Liver (tissue), 9 donors: ENCODE measurements around the gene VWA5B2. TPM values are rescaled to one million over a fixed set of nuclear protein-coding genes. Genes with fewer than 3 reads are reported as not detected.

ENCODE experiments used
- DNase-seq: peaks from one replicate; pipeline ENCODE4 v3.0.0-alpha.2; 2017; ENCODE audit warnings: low spot score
- H3K27ac ChIP-seq, 2 donors: one replicate each; pipeline ENCODE4 v1.7.0; 2013; ENCODE audit warnings: inconsistent platforms in 2 of 2, low read length in 2 of 2, control low read depth in 1 of 2, low read depth in 1 of 2, mild to moderate bottlenecking in 1 of 2
- H3K27me3 ChIP-seq, 4 donors: one replicate each; pipeline versions ENCODE4 v1.6.1 to v1.7.0; 2013; ENCODE audit warnings: low read length in 3 of 4, inconsistent platforms in 1 of 4, mild to moderate bottlenecking in 1 of 4, moderate library complexity in 1 of 4; ENCODE audit not compliant: control insufficient read depth in 4 of 4, insufficient read depth in 4 of 4
- H3K36me3 ChIP-seq, 4 donors: one replicate each; pipeline versions ENCODE4 v1.6.1 to v1.7.0; 2013; ENCODE audit warnings: low read length in 3 of 4, mild to moderate bottlenecking in 3 of 4, low read depth in 1 of 4, moderate library complexity in 1 of 4; ENCODE audit not compliant: control insufficient read depth in 4 of 4, insufficient read depth in 3 of 4
- H3K4me1 ChIP-seq, 4 donors: one replicate each; pipeline versions ENCODE4 v1.6.1 to v1.7.0; 2013; ENCODE audit warnings: low read length in 3 of 4, mild to moderate bottlenecking in 3 of 4, moderate library complexity in 1 of 4; ENCODE audit not compliant: control insufficient read depth in 4 of 4, insufficient read depth in 4 of 4
- H3K4me3 ChIP-seq, 3 donors: one replicate each; pipeline versions ENCODE4 v1.6.1 to v1.7.0; 2013; ENCODE audit warnings: low read length in 3 of 3, control low read depth in 1 of 3, low read depth in 1 of 3, mild to moderate bottlenecking in 1 of 3
- H3K9ac ChIP-seq, 2 donors: one replicate each; pipeline ENCODE4 v1.7.0; 2013; ENCODE audit warnings: low read length in 2 of 2, mild to moderate bottlenecking in 2 of 2, moderate library complexity in 2 of 2, control low read depth in 1 of 2, low read depth in 1 of 2
- H3K9me3 ChIP-seq, 4 donors: one replicate each; pipeline versions ENCODE4 v1.6.1 to v1.7.0; 2013; ENCODE audit warnings: low read length in 3 of 4; ENCODE audit not compliant: control insufficient read depth in 4 of 4
- EGR1 ChIP-seq, 2 donors: IDR thresholded peaks; 2 replicates each; pipeline ENCODE4 v1.6.1; 2016 to 2018; ENCODE audit warnings: antibody characterized with exemption in 2 of 2, low read depth in 2 of 2
- FOXA1 ChIP-seq: IDR thresholded peaks from 2 replicates; pipeline ENCODE4 v1.6.1; 2016; ENCODE audit warnings: antibody characterized with exemption
- FOXA2 ChIP-seq: IDR thresholded peaks from 2 replicates; pipeline ENCODE4 v1.6.1; 2016; ENCODE audit warnings: antibody characterized with exemption
- GABPA ChIP-seq, 2 donors: IDR thresholded peaks in 1 of 2; conservative IDR thresholded peaks in 1 of 2; 2 replicates each; pipeline ENCODE4 v1.6.1; 2016; ENCODE audit warnings: antibody characterized with exemption in 2 of 2, mild to moderate bottlenecking in 1 of 2, moderate library complexity in 1 of 2
- HNF4A ChIP-seq, 2 donors: conservative IDR thresholded peaks; 2 replicates each; pipeline ENCODE4 v1.6.1; 2016; ENCODE audit warnings: antibody characterized with exemption in 2 of 2, mild to moderate bottlenecking in 2 of 2
- HNF4G ChIP-seq: IDR thresholded peaks from 2 replicates; pipeline ENCODE4 v1.6.1; 2016; ENCODE audit warnings: antibody characterized with exemption
- JUND ChIP-seq, 2 donors: IDR thresholded peaks; 2 replicates each; pipeline ENCODE4 v1.6.1; 2016; ENCODE audit warnings: antibody characterized with exemption in 2 of 2
- NR2F2 ChIP-seq: IDR thresholded peaks from 2 replicates; pipeline ENCODE4 v1.6.1; 2016; ENCODE audit warnings: antibody characterized with exemption
- RAD21 ChIP-seq, 2 donors: IDR thresholded peaks; 2 replicates each; pipeline ENCODE4 v1.6.1; 2016; ENCODE audit warnings: antibody characterized with exemption in 2 of 2, mild to moderate bottlenecking in 2 of 2
- RXRA ChIP-seq, 2 donors: IDR thresholded peaks; 2 replicates each; pipeline ENCODE4 v1.6.1; 2017 to 2018; ENCODE audit warnings: antibody characterized with exemption in 2 of 2, mild to moderate bottlenecking in 1 of 2
- SP1 ChIP-seq: IDR thresholded peaks from 2 replicates; pipeline ENCODE4 v1.6.1; 2018; ENCODE audit warnings: antibody characterized with exemption, mild to moderate bottlenecking
- TAF1 ChIP-seq: conservative IDR thresholded peaks from 2 replicates; pipeline ENCODE4 v1.6.1; 2016; ENCODE audit warnings: antibody characterized with exemption, mild to moderate bottlenecking
- YY1 ChIP-seq: IDR thresholded peaks from 2 replicates; pipeline ENCODE4 v1.6.1; 2016; ENCODE audit warnings: antibody characterized with exemption, mild to moderate bottlenecking
- WGBS: extraction: QIAGEN DNeasy Blood & Tissue Kit; methylation state at CpG from one replicate; pipeline ENCODE4 v1.1.7; 2013; 5-methylcytosine and 5-hydroxymethylcytosine counted together
- polyA plus RNA-seq, 2 donors: library from polyadenylated mRNA; stranded (reverse) in 1 of 2; unstranded in 1 of 2; fragments of 200-250 nt in 1 of 2; fragments of >200 nt in 1 of 2; fragmentation: Nextera tagmentation in 1 of 2; extraction: Ambion mirVana in 1 of 2; gene quantifications; one replicate each; pipeline versions ENCODE4 v1.2.1 to v1.2.3, GENCODE V29; 2013 to 2015
- total RNA-seq, 2 donors: library from RNA; depleted of rRNA; stranded (reverse); fragments of >200 nt; gene quantifications; one replicate each; pipeline ENCODE4 v1.2.3, GENCODE V29; 2014
- TF ChIP-seq, protein P1 (sequence below): fragments of 150-350 bp; IDR thresholded peaks from 2 replicates; pipeline ENCODE4 v1.5.1; 2017; ENCODE audit warnings: improper control_type of control experiment, low read depth, low read length; ENCODE audit not compliant: missing input control
- TF ChIP-seq, protein P2 (sequence below): IDR thresholded peaks from 2 replicates; pipeline ENCODE4 v1.6.1; 2016; ENCODE audit warnings: antibody characterized with exemption, mild to moderate bottlenecking
- TF ChIP-seq, protein P3 (sequence below): IDR thresholded peaks from 2 replicates; pipeline ENCODE4 v1.6.1; 2016; ENCODE audit warnings: antibody characterized with exemption
- TF ChIP-seq, protein P4 (sequence below): IDR thresholded peaks from 2 replicates; pipeline ENCODE4 v1.6.1; 2016; ENCODE audit warnings: antibody characterized with exemption
- TF ChIP-seq, protein P5 (sequence below): IDR thresholded peaks from 2 replicates; pipeline ENCODE4 v1.6.1; 2016; ENCODE audit warnings: antibody characterized with exemption
- donor health status: healthy.
- donor health status: healthy.
- donor health status: healthy.
- donor health status: healthy.
- donor health status: healthy.

Gene VWA5B2
- total and polyA plus RNA-seq, 4 donors, result under 0.01 to 0.14 (median 0.08) TPM; not detected in 1

DNA sequence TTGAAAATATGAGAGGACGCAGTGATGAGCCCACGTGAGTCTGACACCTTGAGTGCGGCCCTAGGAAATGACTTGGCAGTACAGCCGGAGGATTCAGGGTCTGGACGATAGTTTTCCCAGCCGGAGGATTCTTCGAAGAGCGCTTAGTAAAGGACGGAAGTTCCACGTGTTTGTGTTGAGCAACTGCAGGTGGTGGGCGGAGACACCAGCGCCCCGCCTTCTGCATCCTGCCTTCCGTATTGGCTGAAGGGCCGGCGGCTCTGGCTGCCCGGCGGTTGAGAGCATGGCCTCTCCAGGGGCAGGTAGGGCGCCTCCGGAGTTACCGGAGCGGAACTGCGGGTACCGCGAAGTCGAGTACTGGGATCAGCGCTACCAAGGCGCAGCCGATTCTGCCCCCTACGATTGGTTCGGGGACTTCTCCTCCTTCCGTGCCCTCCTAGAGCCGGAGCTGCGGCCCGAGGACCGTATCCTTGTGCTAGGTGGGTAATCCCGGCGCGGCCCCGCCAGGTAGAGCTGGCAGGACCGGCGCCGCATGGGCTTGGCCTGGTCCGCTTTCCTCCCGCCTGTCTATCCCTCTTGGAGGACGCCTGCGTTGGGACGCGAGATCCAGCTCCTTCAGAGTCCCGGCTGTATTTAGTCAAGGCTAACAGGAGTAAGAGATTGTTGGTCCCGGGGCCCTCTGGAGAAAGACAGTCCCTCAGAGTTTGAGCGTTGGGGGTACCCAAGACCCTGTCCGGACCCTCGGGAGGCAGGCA, 20.2 kb downstream of the VWA5B2 start, which contains the start of gene EEF1AKMT4:
Gene EEF1AKMT4, plus strand, starts transcription at position 261 of the 755 bp plus-strand sequence. Its CDS starts 23 bp downstream, at position 284.
- under 1% methylated on average over 54 of the region's 54 CpGs for WGBS
- H3K27me3 ChIP-seq, result no peaks in the 10 kb centered on the region
- peak within 1 kb of the TSS; percentile 82 to 100 (median 100) for H3K4me3 ChIP-seq
- DNase-seq, result peak; percentile 96
- peaks cover 3 to 12% (median 7%) of the 10 kb centered on the region in 4 donors for H3K36me3 ChIP-seq
- H3K4me1 ChIP-seq, result peaks cover 0 to 22% (median 16%) of the 10 kb centered on the region in 4 donors
- TF ChIP-seq RAD21 (IDR thresholded peaks at IDR 0.05) (peak; percentile 28 to 53), TAF1 (no peak), RXRA (IDR thresholded peaks at IDR 0.05) (peak; percentile 15 to 21), GABPA (IDR thresholded peaks at IDR 0.05 in 1 of 2, conservative IDR thresholded peaks at IDR 0.05 in 1 of 2) (peak; percentile 80 to 89), HNF4A (conservative IDR thresholded peaks at IDR 0.05) (peak in 1 of 2 donors; percentile 5), JUND (IDR thresholded peaks at IDR 0.05) (no peak), YY1 (peak; percentile 82), HNF4G (no peak), NR2F2 (no peak), FOXA2 (no peak), EGR1 (IDR thresholded peaks at IDR 0.05; ENCODE audit: low read depth in 2 of 2) (no peak), SP1 (peak; percentile 62), FOXA1 (no peak)
- TF ChIP-seq, protein P1, sequence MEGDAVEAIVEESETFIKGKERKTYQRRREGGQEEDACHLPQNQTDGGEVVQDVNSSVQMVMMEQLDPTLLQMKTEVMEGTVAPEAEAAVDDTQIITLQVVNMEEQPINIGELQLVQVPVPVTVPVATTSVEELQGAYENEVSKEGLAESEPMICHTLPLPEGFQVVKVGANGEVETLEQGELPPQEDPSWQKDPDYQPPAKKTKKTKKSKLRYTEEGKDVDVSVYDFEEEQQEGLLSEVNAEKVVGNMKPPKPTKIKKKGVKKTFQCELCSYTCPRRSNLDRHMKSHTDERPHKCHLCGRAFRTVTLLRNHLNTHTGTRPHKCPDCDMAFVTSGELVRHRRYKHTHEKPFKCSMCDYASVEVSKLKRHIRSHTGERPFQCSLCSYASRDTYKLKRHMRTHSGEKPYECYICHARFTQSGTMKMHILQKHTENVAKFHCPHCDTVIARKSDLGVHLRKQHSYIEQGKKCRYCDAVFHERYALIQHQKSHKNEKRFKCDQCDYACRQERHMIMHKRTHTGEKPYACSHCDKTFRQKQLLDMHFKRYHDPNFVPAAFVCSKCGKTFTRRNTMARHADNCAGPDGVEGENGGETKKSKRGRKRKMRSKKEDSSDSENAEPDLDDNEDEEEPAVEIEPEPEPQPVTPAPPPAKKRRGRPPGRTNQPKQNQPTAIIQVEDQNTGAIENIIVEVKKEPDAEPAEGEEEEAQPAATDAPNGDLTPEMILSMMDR, result peak; percentile 51
- TF ChIP-seq, protein P2, sequence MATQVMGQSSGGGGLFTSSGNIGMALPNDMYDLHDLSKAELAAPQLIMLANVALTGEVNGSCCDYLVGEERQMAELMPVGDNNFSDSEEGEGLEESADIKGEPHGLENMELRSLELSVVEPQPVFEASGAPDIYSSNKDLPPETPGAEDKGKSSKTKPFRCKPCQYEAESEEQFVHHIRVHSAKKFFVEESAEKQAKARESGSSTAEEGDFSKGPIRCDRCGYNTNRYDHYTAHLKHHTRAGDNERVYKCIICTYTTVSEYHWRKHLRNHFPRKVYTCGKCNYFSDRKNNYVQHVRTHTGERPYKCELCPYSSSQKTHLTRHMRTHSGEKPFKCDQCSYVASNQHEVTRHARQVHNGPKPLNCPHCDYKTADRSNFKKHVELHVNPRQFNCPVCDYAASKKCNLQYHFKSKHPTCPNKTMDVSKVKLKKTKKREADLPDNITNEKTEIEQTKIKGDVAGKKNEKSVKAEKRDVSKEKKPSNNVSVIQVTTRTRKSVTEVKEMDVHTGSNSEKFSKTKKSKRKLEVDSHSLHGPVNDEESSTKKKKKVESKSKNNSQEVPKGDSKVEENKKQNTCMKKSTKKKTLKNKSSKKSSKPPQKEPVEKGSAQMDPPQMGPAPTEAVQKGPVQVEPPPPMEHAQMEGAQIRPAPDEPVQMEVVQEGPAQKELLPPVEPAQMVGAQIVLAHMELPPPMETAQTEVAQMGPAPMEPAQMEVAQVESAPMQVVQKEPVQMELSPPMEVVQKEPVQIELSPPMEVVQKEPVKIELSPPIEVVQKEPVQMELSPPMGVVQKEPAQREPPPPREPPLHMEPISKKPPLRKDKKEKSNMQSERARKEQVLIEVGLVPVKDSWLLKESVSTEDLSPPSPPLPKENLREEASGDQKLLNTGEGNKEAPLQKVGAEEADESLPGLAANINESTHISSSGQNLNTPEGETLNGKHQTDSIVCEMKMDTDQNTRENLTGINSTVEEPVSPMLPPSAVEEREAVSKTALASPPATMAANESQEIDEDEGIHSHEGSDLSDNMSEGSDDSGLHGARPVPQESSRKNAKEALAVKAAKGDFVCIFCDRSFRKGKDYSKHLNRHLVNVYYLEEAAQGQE, result peak; percentile 53
- TF ChIP-seq, protein P3, sequence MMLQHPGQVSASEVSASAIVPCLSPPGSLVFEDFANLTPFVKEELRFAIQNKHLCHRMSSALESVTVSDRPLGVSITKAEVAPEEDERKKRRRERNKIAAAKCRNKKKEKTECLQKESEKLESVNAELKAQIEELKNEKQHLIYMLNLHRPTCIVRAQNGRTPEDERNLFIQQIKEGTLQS, result no peak
- TF ChIP-seq, protein P4, sequence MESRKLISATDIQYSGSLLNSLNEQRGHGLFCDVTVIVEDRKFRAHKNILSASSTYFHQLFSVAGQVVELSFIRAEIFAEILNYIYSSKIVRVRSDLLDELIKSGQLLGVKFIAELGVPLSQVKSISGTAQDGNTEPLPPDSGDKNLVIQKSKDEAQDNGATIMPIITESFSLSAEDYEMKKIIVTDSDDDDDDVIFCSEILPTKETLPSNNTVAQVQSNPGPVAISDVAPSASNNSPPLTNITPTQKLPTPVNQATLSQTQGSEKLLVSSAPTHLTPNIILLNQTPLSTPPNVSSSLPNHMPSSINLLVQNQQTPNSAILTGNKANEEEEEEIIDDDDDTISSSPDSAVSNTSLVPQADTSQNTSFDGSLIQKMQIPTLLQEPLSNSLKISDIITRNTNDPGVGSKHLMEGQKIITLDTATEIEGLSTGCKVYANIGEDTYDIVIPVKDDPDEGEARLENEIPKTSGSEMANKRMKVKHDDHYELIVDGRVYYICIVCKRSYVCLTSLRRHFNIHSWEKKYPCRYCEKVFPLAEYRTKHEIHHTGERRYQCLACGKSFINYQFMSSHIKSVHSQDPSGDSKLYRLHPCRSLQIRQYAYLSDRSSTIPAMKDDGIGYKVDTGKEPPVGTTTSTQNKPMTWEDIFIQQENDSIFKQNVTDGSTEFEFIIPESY, result peak; percentile 8
- TF ChIP-seq, protein P5, sequence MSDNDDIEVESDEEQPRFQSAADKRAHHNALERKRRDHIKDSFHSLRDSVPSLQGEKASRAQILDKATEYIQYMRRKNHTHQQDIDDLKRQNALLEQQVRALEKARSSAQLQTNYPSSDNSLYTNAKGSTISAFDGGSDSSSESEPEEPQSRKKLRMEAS, result peak; percentile 99
- peak within 1 kb of the TSS; percentile 96 for H3K27ac ChIP-seq
- H3K9ac ChIP-seq, result peak within 1 kb of the TSS; percentile 89 to 96
- no peaks in the 10 kb centered on the region for H3K9me3 ChIP-seq
